Sigmoid colon (tissue), 7 donors: ENCODE measurements around the gene YARS1. TPM values are rescaled to one million over a fixed set of nuclear protein-coding genes. Genes with fewer than 3 reads are reported as not detected.

ENCODE experiments used
- DNase-seq: peaks from one replicate; pipeline ENCODE4 v3.0.0-alpha.2; 2019
- H3K27ac ChIP-seq, 4 donors: fragments of 200-600 bp; sonication (generic); one replicate each; pipeline ENCODE4 v1.5.1; 2016 to 2019; ENCODE audit warnings: mild to moderate bottlenecking in 1 of 4
- H3K27me3 ChIP-seq, 3 donors: fragments of 200-600 bp; sonication (generic); one replicate each; pipeline ENCODE4 v1.5.1; 2019; ENCODE audit warnings: mild to moderate bottlenecking in 1 of 3
- H3K36me3 ChIP-seq, 4 donors: fragments of 200-600 bp; sonication (generic); one replicate each; pipeline ENCODE4 v1.5.1; 2016 to 2019
- H3K4me1 ChIP-seq, 4 donors: fragments of 200-600 bp; sonication (generic); one replicate each; pipeline ENCODE4 v1.5.1; 2017 to 2019
- H3K4me3 ChIP-seq, 4 donors: fragments of 200-600 bp; sonication (generic); one replicate each; pipeline ENCODE4 v1.5.1; 2017 to 2019; ENCODE audit warnings: mild to moderate bottlenecking in 2 of 4, moderate library complexity in 1 of 4
- H3K9me3 ChIP-seq, 4 donors: fragments of 200-600 bp in 3 of 4; sonication (generic) in 3 of 4; one replicate each; pipeline versions ENCODE4 v1.5.1 to v1.6.1; 2013 to 2019
- EP300 ChIP-seq, 4 donors: sonication (generic); formaldehyde crosslinking; IDR thresholded peaks; one replicate each; pipeline ENCODE4 v1.6.1; 2017; ENCODE audit warnings: antibody characterized with exemption in 4 of 4
- POLR2A ChIP-seq, 2 donors: fragments of 450-650 bp; IDR thresholded peaks; one replicate each; pipeline ENCODE4 v1.6.1; 2016; ENCODE audit warnings: antibody characterized with exemption in 2 of 2, mild to moderate bottlenecking in 2 of 2, moderate library complexity in 2 of 2
- POLR2AphosphoS5 ChIP-seq, 4 donors: sonication (generic); formaldehyde crosslinking; IDR thresholded peaks; one replicate each; pipeline ENCODE4 v1.6.1; 2017; ENCODE audit warnings: antibody characterized with exemption in 4 of 4
- WGBS, 2 donors: extraction: QIAGEN DNeasy Blood & Tissue Kit; methylation state at CpG; one replicate each; pipeline ENCODE4 v1.1.7; 2013; 5-methylcytosine and 5-hydroxymethylcytosine counted together
- intact Hi-C: fragments of 100-400 bp; cut with DNase I; formaldehyde crosslinking; loops from one replicate; pipeline ENCODE4 v1.15.1; 2023
- polyA plus RNA-seq, 3 donors: library from polyadenylated mRNA; stranded (reverse); fragments of 200-250 nt; gene quantifications; one replicate each; pipeline ENCODE4 v1.2.3, GENCODE V29; 2013
- total RNA-seq, 4 donors: library from RNA; depleted of rRNA; stranded (reverse); fragments of >200 nt; gene quantifications; one replicate each; pipeline ENCODE4 v1.1.0, GENCODE V29; 2016
- TF ChIP-seq, protein P1 (sequence below), 4 experiments: fragments of 450-650 bp in 3 of 4; fragments of 200-600 bp in 1 of 4; IDR thresholded peaks; one replicate each; pipeline ENCODE4 v1.5.1; 2016 to 2019; ENCODE audit warnings: antibody characterized with exemption in 4 of 4, mild to moderate bottlenecking in 3 of 4, moderate library complexity in 2 of 4
- donor health status: healthy with polysubstance abuse.
- donor health status: Bipolar disorder and iron deficiency.
- donor health status: healthy.

Gene YARS1
- total and polyA plus RNA-seq, 7 donors: 28.7 to 65.2 (median 33.6) TPM

DNA sequence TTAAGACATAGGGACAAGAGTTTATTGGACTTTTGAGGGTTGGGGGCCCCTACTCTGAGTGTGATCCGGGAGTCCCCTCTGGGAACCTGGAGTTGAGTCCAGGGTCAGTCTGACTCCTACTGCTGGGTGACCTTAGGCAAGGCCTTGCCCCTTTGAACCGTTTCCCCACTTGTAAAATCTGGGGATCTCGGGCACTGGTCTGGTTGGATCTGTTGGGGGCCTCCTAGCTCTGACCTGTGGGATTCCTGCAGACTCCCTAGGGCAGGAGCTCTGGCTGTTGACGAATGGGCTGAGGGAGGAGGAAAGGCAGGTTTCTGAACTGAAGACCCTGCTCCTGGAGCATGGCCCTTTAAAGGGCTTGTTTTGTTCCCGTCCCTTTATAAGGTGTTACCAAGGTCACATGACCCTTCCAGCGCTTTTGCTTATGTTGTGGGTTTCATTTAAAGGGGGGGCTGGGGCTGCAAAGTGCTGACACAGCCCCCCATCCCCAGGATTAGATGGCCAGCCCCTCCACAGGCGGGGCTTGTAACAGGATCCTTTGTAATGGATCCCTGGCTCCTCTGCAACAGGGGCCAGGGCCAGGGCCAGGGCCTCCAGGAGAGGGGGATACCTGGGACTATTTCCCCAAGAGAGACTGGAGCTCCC, 50.7 kb downstream of the YARS1 start:
- intact Hi-C loops: no loop called here
- Histone ChIP-seq H3K4me3 (no peak overlapping the region), H3K27ac (peak overlapping the region in 1 of 4 donors; percentile 61), H3K27me3 (no peaks in the 10 kb centered on the region), H3K9me3 (no peaks in the 10 kb centered on the region), H3K36me3 (peaks cover 0 to 11% (median 2%) of the 10 kb centered on the region in 4 donors), H3K4me1 (peaks cover 0 to 49% (median 41%) of the 10 kb centered on the region in 4 donors)
- 53 to 75% methylated on average over 7 of the region's 7 CpGs for WGBS, 2 donors
- no peak for DNase-seq
- TF ChIP-seq POLR2A (IDR thresholded peaks at IDR 0.05) (no peak), POLR2AphosphoS5 (IDR thresholded peaks at IDR 0.05) (no peak), EP300 (IDR thresholded peaks at IDR 0.05) (no peak)
- TF ChIP-seq, protein P1, sequence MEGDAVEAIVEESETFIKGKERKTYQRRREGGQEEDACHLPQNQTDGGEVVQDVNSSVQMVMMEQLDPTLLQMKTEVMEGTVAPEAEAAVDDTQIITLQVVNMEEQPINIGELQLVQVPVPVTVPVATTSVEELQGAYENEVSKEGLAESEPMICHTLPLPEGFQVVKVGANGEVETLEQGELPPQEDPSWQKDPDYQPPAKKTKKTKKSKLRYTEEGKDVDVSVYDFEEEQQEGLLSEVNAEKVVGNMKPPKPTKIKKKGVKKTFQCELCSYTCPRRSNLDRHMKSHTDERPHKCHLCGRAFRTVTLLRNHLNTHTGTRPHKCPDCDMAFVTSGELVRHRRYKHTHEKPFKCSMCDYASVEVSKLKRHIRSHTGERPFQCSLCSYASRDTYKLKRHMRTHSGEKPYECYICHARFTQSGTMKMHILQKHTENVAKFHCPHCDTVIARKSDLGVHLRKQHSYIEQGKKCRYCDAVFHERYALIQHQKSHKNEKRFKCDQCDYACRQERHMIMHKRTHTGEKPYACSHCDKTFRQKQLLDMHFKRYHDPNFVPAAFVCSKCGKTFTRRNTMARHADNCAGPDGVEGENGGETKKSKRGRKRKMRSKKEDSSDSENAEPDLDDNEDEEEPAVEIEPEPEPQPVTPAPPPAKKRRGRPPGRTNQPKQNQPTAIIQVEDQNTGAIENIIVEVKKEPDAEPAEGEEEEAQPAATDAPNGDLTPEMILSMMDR (IDR thresholded peaks at IDR 0.05): no peak

DNA sequence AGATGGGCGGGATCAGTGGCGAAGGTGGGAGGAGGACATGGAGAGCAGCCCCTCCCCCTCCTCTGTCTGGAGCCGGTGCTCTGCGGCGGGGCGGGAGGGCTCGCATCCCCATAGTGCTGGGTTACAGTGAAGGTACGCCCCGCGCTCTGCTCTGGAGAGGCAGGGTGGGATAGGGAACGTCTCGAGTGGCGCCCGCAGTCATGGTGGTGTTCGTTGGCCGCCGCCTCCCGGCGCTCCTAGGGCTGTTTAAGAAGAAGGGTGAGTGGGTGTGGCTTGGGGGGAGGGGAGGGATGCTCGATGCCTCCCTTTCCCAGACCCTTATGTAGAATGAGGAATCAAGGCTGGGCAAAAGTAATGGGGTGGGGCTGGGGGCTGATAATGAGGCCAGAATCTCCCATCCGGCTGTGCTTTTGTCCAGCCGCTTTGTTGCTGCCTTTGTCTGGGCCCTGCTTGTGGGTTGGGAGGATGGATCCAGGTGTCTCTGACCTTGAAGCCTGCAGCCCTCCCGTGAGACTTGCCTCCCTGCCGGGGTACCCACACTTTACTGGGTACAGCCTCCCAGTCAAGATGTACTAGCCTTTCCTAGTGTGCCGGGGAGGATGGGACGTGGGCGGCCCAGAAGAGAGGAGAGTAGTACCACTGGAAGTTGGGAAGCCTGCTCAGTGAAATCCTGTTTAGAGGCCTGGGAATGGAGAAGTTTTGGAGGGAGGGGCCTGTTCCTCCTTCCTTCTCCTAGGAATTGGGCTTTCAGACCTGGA, 51.4 kb downstream of the YARS1 start:
- WGBS, 2 donors: 76 to 79% methylated on average over 27 of the region's 27 CpGs
- intact Hi-C loops: no loop called here
- H3K27ac ChIP-seq: peak overlapping the region in 2 of 4 donors; percentile 48 to 61

DNA sequence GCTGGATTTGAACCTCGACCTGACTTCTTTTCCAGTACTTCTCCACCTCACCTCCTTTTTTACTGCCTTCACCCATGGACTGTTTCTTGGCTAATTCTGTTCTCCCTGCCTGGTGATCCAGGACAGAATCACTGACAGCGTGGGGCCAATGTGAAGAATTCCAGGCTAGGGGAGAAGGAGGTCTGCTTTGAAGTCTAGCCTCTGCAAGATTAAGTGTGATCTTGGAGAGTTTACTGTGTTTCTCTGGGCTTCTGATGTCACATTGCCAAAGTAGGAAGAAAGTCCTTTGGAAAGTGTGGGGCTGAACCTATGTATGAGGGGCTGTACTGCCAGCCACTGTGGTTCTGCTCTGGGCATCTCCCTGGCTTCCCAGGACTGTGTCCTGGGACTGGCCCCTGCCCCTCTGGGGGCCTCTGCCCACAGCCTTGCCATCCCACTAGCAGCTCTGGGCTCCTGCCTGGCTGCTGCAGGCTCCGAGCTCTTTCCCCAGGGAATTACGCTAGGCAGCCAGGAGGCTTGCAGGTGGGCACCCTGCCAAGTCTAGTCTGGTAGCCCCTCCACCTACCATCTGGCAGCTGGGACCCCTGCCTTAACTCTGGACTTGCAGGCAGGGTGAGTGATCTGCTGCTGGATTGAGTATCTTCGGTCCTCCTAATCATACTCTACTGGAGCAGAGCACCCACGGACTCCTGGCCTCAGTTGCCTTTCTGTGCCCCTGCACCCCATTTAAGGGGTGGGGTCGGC, 52.2 kb downstream of the YARS1 start:
- TF ChIP-seq POLR2AphosphoS5 (IDR thresholded peaks at IDR 0.05): peak in 3 of 4 donors; percentile 34 to 37 (median 36)
- TF ChIP-seq, protein P1 (IDR thresholded peaks at IDR 0.05): no peak
- Histone ChIP-seq H3K27ac (peak overlapping the region in 1 of 4 donors; percentile 48), H3K9me3 (no peaks in the 10 kb centered on the region), H3K4me3 (no peak overlapping the region), H3K4me1 (peaks cover 0 to 61% (median 49%) of the 10 kb centered on the region in 4 donors), H3K27me3 (no peaks in the 10 kb centered on the region), H3K36me3 (peaks cover 0 to 4% (median 0%) of the 10 kb centered on the region in 4 donors)
- intact Hi-C loops: no loop called here
- no peak for DNase-seq
- 70 to 71% methylated on average over 7 of the region's 7 CpGs for WGBS, 2 donors

More for the DNA sequence above, 51.4 kb downstream of the YARS1 start:
- Histone ChIP-seq H3K4me1 (peaks cover 0 to 56% (median 48%) of the 10 kb centered on the region in 4 donors), H3K27me3 (no peaks in the 10 kb centered on the region), H3K4me3 (no peak overlapping the region), H3K9me3 (no peaks in the 10 kb centered on the region), H3K36me3 (peaks cover 0 to 11% (median 2%) of the 10 kb centered on the region in 4 donors)
- no peak for TF ChIP-seq POLR2AphosphoS5 (IDR thresholded peaks at IDR 0.05)
- TF ChIP-seq, protein P1 (IDR thresholded peaks at IDR 0.05): no peak
- TF ChIP-seq POLR2A (IDR thresholded peaks at IDR 0.05): no peak
- TF ChIP-seq EP300 (IDR thresholded peaks at IDR 0.05): no peak
- no peak for DNase-seq

- 92 to 97% methylated on average over 5 of the region's 5 CpGs for WGBS, 2 donors
- H3K4me1 ChIP-seq: peaks cover 0 to 70% (median 50%) of the 10 kb centered on the region in 4 donors
Observed at GRCh38 chr1:32763221-32763620, 53.9 kb downstream of the YARS1 start.

More at GRCh38 chr1:32763221-32763620, 53.9 kb downstream of the YARS1 start:
- no peak for DNase-seq
- TF ChIP-seq EP300 (IDR thresholded peaks at IDR 0.05): no peak
- no peak for TF ChIP-seq POLR2A (IDR thresholded peaks at IDR 0.05)
- TF ChIP-seq, protein P1 (IDR thresholded peaks at IDR 0.05): no peak
- no peak for TF ChIP-seq POLR2AphosphoS5 (IDR thresholded peaks at IDR 0.05)
- Histone ChIP-seq H3K36me3 (no peaks in the 10 kb centered on the region), H3K27me3 (no peaks in the 10 kb centered on the region), H3K27ac (no peak overlapping the region), H3K4me3 (no peak overlapping the region), H3K9me3 (no peaks in the 10 kb centered on the region)
- intact Hi-C loops: no loop called here
